ENCODE measurements around the gene PTGDS.

The PTGDS gene

GRCh38 chr9:136957901-136958300, 19.4 kb upstream of the PTGDS start:
- DNase-seq (ENCODE audit: low read depth) = no peak

GRCh38 chr9:136958473-136958872, 18.8 kb upstream of the PTGDS start:
- no peak for DNase-seq (ENCODE audit: low read depth)

- no peak for DNase-seq (ENCODE audit: low read depth)
These were observed 18.1 kb upstream of the PTGDS start for GRCh38 chr9:136958898-136959850.

GRCh38 chr9:136960212-136960937, 16.9 kb upstream of the PTGDS start:
- DNase-seq (ENCODE audit: low read depth) = no peak

- no peak for DNase-seq (ENCODE audit: low read depth)
These were observed 16.4 kb upstream of the PTGDS start for GRCh38 chr9:136960938-136961275.

GRCh38 chr9:136961279-136962065, 15.8 kb upstream of the PTGDS start:
- DNase-seq (ENCODE audit: low read depth) = no peak

GRCh38 chr9:136962163-136962562, 15.1 kb upstream of the PTGDS start:
- DNase-seq (ENCODE audit: low read depth) = no peak

GRCh38 chr9:136962701-136963248, 14.5 kb upstream of the PTGDS start:
- DNase-seq (ENCODE audit: low read depth) = no peak

- no peak for DNase-seq (ENCODE audit: low read depth)
These were observed 14.0 kb upstream of the PTGDS start for GRCh38 chr9:136963341-136963740.

- no peak for DNase-seq (ENCODE audit: low read depth)
These were observed 13.6 kb upstream of the PTGDS start for GRCh38 chr9:136963751-136964150.

- no peak for DNase-seq (ENCODE audit: low read depth)
These were observed 13.1 kb upstream of the PTGDS start for GRCh38 chr9:136964171-136964689.

GRCh38 chr9:136964833-136965422, 12.4 kb upstream of the PTGDS start:
- no peak for DNase-seq (ENCODE audit: low read depth)

GRCh38 chr9:136965771-136966484, 11.4 kb upstream of the PTGDS start:
- DNase-seq (ENCODE audit: low read depth) = no peak

- DNase-seq (ENCODE audit: low read depth) = no peak
These were observed 8.8 kb upstream of the PTGDS start for GRCh38 chr9:136968333-136969127.

- DNase-seq (ENCODE audit: low read depth) = no peak
These were observed 8.2 kb upstream of the PTGDS start for GRCh38 chr9:136969150-136969549.

- no peak for DNase-seq (ENCODE audit: low read depth)
These were observed 7.5 kb upstream of the PTGDS start for GRCh38 chr9:136969774-136970173.

- DNase-seq (ENCODE audit: low read depth) = no peak
These were observed 6.9 kb upstream of the PTGDS start for GRCh38 chr9:136970361-136970760.

- no peak for DNase-seq (ENCODE audit: low read depth)
These were observed 5.6 kb upstream of the PTGDS start for GRCh38 chr9:136971746-136972145.

- DNase-seq (ENCODE audit: low read depth) = no peak
These were observed 5.0 kb upstream of the PTGDS start for GRCh38 chr9:136972335-136972734.

GRCh38 chr9:136972743-136973142, 4.6 kb upstream of the PTGDS start:
- DNase-seq (ENCODE audit: low read depth) = no peak
